Measurements from ENCODE around the gene RBBP6.
"Not testable (repeated sequence)": the region's sequence is repeated elsewhere in the genome, so short reads cannot be mapped to it uniquely, and the experiment has no call there.

RBBP6 gene

GRCh38 chr16:24539295-24539849 lies at the start of gene RBBP6:
TSS of gene RBBP6 (plus strand) at chr16:24539566. CDS start at chr16:24540627, 1,061 bp downstream.
- peak; percentile 82 for DNase-seq

GRCh38 chr16:24490866-24491265 lies 48.5 kb upstream of the RBBP6 start:
- DNase-seq: no peak

GRCh38 chr16:24491731-24492130 lies 47.6 kb upstream of the RBBP6 start:
- DNase-seq: no peak

- DNase-seq: no peak
These were observed 45.5 kb upstream of the RBBP6 start for GRCh38 chr16:24493821-24494220.

- DNase-seq: not testable (repeated sequence)
These were observed 44.2 kb upstream of the RBBP6 start for GRCh38 chr16:24495207-24495606.

GRCh38 chr16:24497440-24497839 lies 41.9 kb upstream of the RBBP6 start:
- no peak for DNase-seq

GRCh38 chr16:24499193-24499814 lies 40.1 kb upstream of the RBBP6 start:
- DNase-seq: no peak

GRCh38 chr16:24504472-24505345 lies 34.7 kb upstream of the RBBP6 start:
- peak; percentile 43 for DNase-seq

GRCh38 chr16:24505959-24506358 lies 33.4 kb upstream of the RBBP6 start:
- no peak for DNase-seq

GRCh38 chr16:24507959-24508480 lies 31.3 kb upstream of the RBBP6 start:
- DNase-seq: no peak

GRCh38 chr16:24508614-24509013 lies 30.8 kb upstream of the RBBP6 start:
- DNase-seq: no peak

- no peak for DNase-seq
These were observed 29.8 kb upstream of the RBBP6 start for GRCh38 chr16:24509536-24509935.

- DNase-seq: no peak
These were observed 28.2 kb upstream of the RBBP6 start for GRCh38 chr16:24511174-24511573.

GRCh38 chr16:24511792-24512191 lies 27.6 kb upstream of the RBBP6 start:
- no peak for DNase-seq

GRCh38 chr16:24514096-24514495 lies 25.3 kb upstream of the RBBP6 start:
- DNase-seq: no peak

GRCh38 chr16:24515186-24515585 lies 24.2 kb upstream of the RBBP6 start:
- no peak for DNase-seq

GRCh38 chr16:24516900-24517669 lies 22.3 kb upstream of the RBBP6 start:
- DNase-seq: peak; percentile 85

GRCh38 chr16:24518498-24518897 lies 20.9 kb upstream of the RBBP6 start:
- DNase-seq: no peak

GRCh38 chr16:24520983-24521382 lies 18.4 kb upstream of the RBBP6 start:
- DNase-seq: no peak

- DNase-seq: no peak
These were observed 16.6 kb upstream of the RBBP6 start for GRCh38 chr16:24522751-24523150.

GRCh38 chr16:24523569-24523968 lies 15.8 kb upstream of the RBBP6 start:
- DNase-seq: no peak

GRCh38 chr16:24524855-24525677 lies 14.3 kb upstream of the RBBP6 start:
- no peak for DNase-seq
